GM23248 (cell line): ENCODE results near the gene LAP3. TPM values are rescaled to one million over a fixed set of nuclear protein-coding genes. Genes with fewer than 3 reads are reported as not detected.
"Not testable (repeated sequence)": the region's sequence is repeated elsewhere in the genome, so short reads cannot be mapped to it uniquely, and the experiment has no call there.

Experiments used
- DNase-seq: peaks from one replicate; pipeline ENCODE4 v3.0.0-alpha.2; 2015
- H2AFZ ChIP-seq: fragments of 200-600 bp; sonication (generic); 2 replicates; pipeline ENCODE4 v1.6.1; 2016; ENCODE audit warnings: antibody characterized with exemption
- H3F3A ChIP-seq: fragments of 200-600 bp; sonication (generic); 2 replicates; pipeline ENCODE4 v1.6.1; 2016; ENCODE audit warnings: mild to moderate bottlenecking, antibody characterized with exemption, mixed run types; ENCODE audit not compliant: insufficient read depth
- H3K27ac ChIP-seq: fragments of 200-600 bp; sonication (generic); 2 replicates; pipeline ENCODE4 v1.5.1; 2016; ENCODE audit warnings: mild to moderate bottlenecking
- H3K27me3 ChIP-seq: fragments of 200-600 bp; sonication (generic); replicated peaks from 2 replicates; pipeline ENCODE4 v1.6.1; 2016; ENCODE audit warnings: mild to moderate bottlenecking; ENCODE audit not compliant: insufficient read depth
- H3K36me3 ChIP-seq: fragments of 200-600 bp; sonication (generic); 2 replicates; pipeline ENCODE4 v1.6.1; 2016; ENCODE audit warnings: low read depth, mild to moderate bottlenecking
- H3K4me1 ChIP-seq: fragments of 200-600 bp; sonication (generic); 2 replicates; pipeline ENCODE4 v1.6.1; 2016; ENCODE audit warnings: mild to moderate bottlenecking; ENCODE audit not compliant: insufficient read depth
- H3K4me2 ChIP-seq: fragments of 200-600 bp; sonication (generic); one replicate; pipeline ENCODE4 v1.6.1; 2016; ENCODE audit warnings: mild to moderate bottlenecking; ENCODE audit not compliant: unreplicated experiment
- H3K4me3 ChIP-seq: fragments of 200-600 bp; sonication (generic); 2 replicates; pipeline ENCODE4 v1.5.1; 2016; ENCODE audit warnings: mild to moderate bottlenecking
- H3K79me2 ChIP-seq: fragments of 200-600 bp; sonication (generic); 2 replicates; pipeline ENCODE4 v1.6.1; 2016; ENCODE audit warnings: mild to moderate bottlenecking; ENCODE audit not compliant: insufficient read depth
- H3K9ac ChIP-seq: fragments of 200-600 bp; sonication (generic); 2 replicates; pipeline ENCODE4 v1.6.1; 2016; ENCODE audit warnings: mild to moderate bottlenecking
- H3K9me2 ChIP-seq: fragments of 200-600 bp; sonication (generic); 2 replicates; pipeline ENCODE4 v1.6.1; 2016; ENCODE audit warnings: mixed run types, mild to moderate bottlenecking, moderate library complexity; ENCODE audit not compliant: insufficient read depth
- H3K9me3 ChIP-seq: fragments of 200-600 bp; sonication (generic); one replicate; pipeline ENCODE4 v1.6.1; 2017; ENCODE audit warnings: low read depth
- H4K20me1 ChIP-seq: fragments of 200-600 bp; sonication (generic); 2 replicates; pipeline ENCODE4 v1.6.0; 2016; ENCODE audit not compliant: insufficient read depth
- EZH2 ChIP-seq: fragments of 200-600 bp; sonication (generic); IDR thresholded peaks from 2 replicates; pipeline ENCODE4 v1.6.1; 2018; ENCODE audit warnings: antibody characterized with exemption, mild to moderate bottlenecking; ENCODE audit not compliant: insufficient read depth, poor library complexity, severe bottlenecking
- EZH2phosphoT487 ChIP-seq: fragments of 200-600 bp; sonication (generic); IDR thresholded peaks from 2 replicates; pipeline ENCODE4 v1.6.1; 2018; ENCODE audit warnings: antibody characterized with exemption, moderate library complexity, mild to moderate bottlenecking, low read depth; ENCODE audit not compliant: insufficient read depth
- WGBS, 2 experiments: methylation state at CpG; one replicate each; pipeline ENCODE4 v1.1.6; 2015 to 2017; ENCODE audit warnings: low lambda C conversion rate in 2 of 2, low coverage in 1 of 2; ENCODE audit errors: missing lambda C conversion rate in 2 of 2; 5-methylcytosine and 5-hydroxymethylcytosine counted together
- in situ Hi-C: fragments of 300-500 bp; cut with MboI; formaldehyde crosslinking; loops from 2 replicates; pipeline ENCODE4 v1.15.0; 2020
- polyA plus RNA-seq: library from polyadenylated mRNA; unstranded; fragments of >200 nt; fragmentation: Nextera tagmentation; extraction: Ambion mirVana; gene quantifications from 2 replicates; pipeline ENCODE4 v1.2.1, GENCODE V29; 2016
- total RNA-seq: library from RNA; depleted of rRNA; stranded (reverse); fragments of >200 nt; shearing (Covaris generic); gene quantifications from 2 replicates; pipeline ENCODE4 v1.2.3, GENCODE V29; 2014

LAP3 gene
- total and polyA plus RNA-seq, 2 experiments from 2014 or later, result 60.7 to 75.4 TPM

GRCh38 chr4:17535242-17535641 lies 41.8 kb upstream of the LAP3 start:
- H3K9me2 ChIP-seq, result no peaks in the 10 kb centered on the region
- no peak overlapping the region for H3K4me2 ChIP-seq
- H3K79me2 ChIP-seq, result no peaks in the 10 kb centered on the region
- no peaks in the 10 kb centered on the region; the same call in 1 of the 2 replicates for H3K27me3 ChIP-seq
- H3K36me3 ChIP-seq, result no peaks in the 10 kb centered on the region
- H3K9ac ChIP-seq, result no peak overlapping the region
- DNase-seq, result no peak
- TF ChIP-seq EZH2 (no peak), EZH2phosphoT487 (no peak)
- WGBS, 2 experiments, result 59 to 64% methylated on average over 4 of the region's 4 CpGs
- H3F3A ChIP-seq, result no peaks in the 10 kb centered on the region
- no peak overlapping the region for H3K4me3 ChIP-seq
- in situ Hi-C loops, result no loop called here
- H3K4me1 ChIP-seq, result no peaks in the 10 kb centered on the region
- 0 out of 2 replicates have a peak overlapping the region, but pooled peaks have one; percentile 14 for H2AFZ ChIP-seq
- H3K9me3 ChIP-seq, result no peaks in the 10 kb centered on the region
- H3K27ac ChIP-seq, result no peak overlapping the region
- H4K20me1 ChIP-seq, result no peaks in the 10 kb centered on the region

DNA sequence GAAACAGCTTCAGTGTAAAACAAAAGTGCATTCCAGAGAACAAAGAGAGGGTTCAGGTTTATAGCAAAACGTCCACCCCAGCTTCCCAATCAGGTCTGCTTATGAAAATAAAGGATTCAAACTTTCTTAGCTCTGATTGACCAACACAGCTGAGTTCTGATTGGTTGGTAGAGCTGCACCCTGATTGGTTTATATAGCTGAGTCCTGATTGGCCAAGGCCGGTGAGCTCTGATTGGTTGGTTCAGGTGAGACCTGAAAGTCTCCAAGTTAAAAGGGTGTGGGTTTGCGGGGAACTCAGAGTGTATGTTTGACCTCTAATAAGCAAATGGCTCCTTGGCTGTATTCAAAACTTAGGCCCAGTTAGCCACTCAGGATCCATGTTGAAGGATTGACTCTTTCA lies 41.1 kb upstream of the LAP3 start:
- no peak for TF ChIP-seq EZH2phosphoT487
- TF ChIP-seq EZH2, result no peak

DNA sequence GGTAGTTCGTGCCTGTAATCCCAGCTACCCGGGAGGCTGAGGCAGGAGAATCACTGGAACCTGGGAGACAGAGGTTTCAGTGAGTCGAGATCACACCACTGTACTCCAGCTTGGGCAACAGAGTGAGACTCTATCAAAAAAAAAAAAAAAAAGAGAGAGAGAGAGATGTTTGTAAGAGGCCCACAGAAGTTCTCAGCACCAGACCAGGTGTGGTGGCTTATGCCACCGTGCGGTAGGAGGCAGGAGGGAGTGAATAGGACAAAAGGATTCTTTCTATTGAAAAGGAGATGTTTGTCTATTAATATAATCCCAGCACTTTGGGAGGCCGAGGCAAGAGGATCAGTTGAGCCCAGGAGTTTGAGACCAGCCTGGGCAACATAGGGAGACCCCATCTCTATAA lies 39.9 kb upstream of the LAP3 start:
- H3K27ac ChIP-seq, H3F3A ChIP-seq, H4K20me1 ChIP-seq, H3K36me3 ChIP-seq, H3K4me3 ChIP-seq, in situ Hi-C loops, H2AFZ ChIP-seq, H3K9me2 ChIP-seq, H3K9ac ChIP-seq, DNase-seq, H3K79me2 ChIP-seq, H3K9me3 ChIP-seq, H3K4me2 ChIP-seq, H3K27me3 ChIP-seq, H3K4me1 ChIP-seq: not testable (repeated sequence)
- WGBS, 2 experiments, result 66 to 70% methylated on average over 6 of the region's 6 CpGs

More for the DNA sequence above, 41.1 kb upstream of the LAP3 start:
- Histone ChIP-seq H3K79me2 (no peaks in the 10 kb centered on the region), H3K4me2 (no peak overlapping the region), H3K9me3 (no peaks in the 10 kb centered on the region), H3K4me1 (no peaks in the 10 kb centered on the region), H4K20me1 (no peaks in the 10 kb centered on the region), H2AFZ (no peak overlapping the region), H3K9ac (no peak overlapping the region), H3K9me2 (no peaks in the 10 kb centered on the region), H3F3A (no peaks in the 10 kb centered on the region), H3K36me3 (no peaks in the 10 kb centered on the region), H3K27ac (no peak overlapping the region), H3K27me3 (no peaks in the 10 kb centered on the region; the same call in 1 of the 2 replicates), H3K4me3 (no peak overlapping the region)
- in situ Hi-C loops, result no loop called here
- no peak for DNase-seq
- WGBS, 2 experiments, result 76 to 78% methylated on average over 3 of the region's 3 CpGs

DNA sequence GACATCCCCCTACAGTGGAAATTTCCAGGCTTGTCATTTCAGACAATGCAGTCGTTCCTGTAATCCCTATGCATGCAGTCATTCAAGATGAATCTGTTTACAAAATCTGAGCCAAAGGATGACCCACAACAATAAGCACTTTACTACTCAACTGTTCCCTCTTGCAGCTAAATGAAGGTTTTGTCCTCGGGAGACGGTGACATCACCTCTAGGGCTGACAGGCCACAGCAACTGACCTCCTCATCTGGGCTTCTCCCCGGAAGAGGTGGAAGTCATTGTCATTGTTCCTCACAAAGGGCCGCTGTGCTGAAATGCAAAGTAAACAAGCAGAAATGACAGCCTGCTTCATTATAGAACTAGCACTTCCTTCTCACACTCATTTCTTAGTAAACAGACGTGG lies 32.8 kb upstream of the LAP3 start:
- peak overlapping the region; percentile 11; the same call in 1 of the 2 replicates for H2AFZ ChIP-seq
- H3K27ac ChIP-seq, result no peak overlapping the region
- WGBS, 2 experiments, result 36 to 39% methylated on average over 6 of the region's 6 CpGs
- no peaks in the 10 kb centered on the region for H3K4me1 ChIP-seq
- H3K27me3 ChIP-seq, result no peaks in the 10 kb centered on the region; the same call in 1 of the 2 replicates
- in situ Hi-C loops, result no loop called here
- no peaks in the 10 kb centered on the region for H3K9me3 ChIP-seq
- no peak overlapping the region for H3K9ac ChIP-seq
- DNase-seq, result peak; percentile 54
- no peak overlapping the region for H3K4me3 ChIP-seq
- H4K20me1 ChIP-seq, result no peaks in the 10 kb centered on the region
- H3K36me3 ChIP-seq, result no peaks in the 10 kb centered on the region
- no peaks in the 10 kb centered on the region for H3K79me2 ChIP-seq
- H3F3A ChIP-seq, result no peaks in the 10 kb centered on the region
- no peaks in the 10 kb centered on the region for H3K9me2 ChIP-seq
- no peak overlapping the region for H3K4me2 ChIP-seq
- TF ChIP-seq EZH2 (no peak), EZH2phosphoT487 (no peak)

GRCh38 chr4:17544831-17545234 lies 32.2 kb upstream of the LAP3 start:
- Histone ChIP-seq H3K27ac (no peak overlapping the region), H3K36me3 (no peaks in the 10 kb centered on the region), H3K4me1 (no peaks in the 10 kb centered on the region), H3K9ac (no peak overlapping the region), H4K20me1 (no peaks in the 10 kb centered on the region), H3K4me2 (no peak overlapping the region), H3K79me2 (no peaks in the 10 kb centered on the region), H2AFZ (no peak overlapping the region), H3K9me2 (no peaks in the 10 kb centered on the region), H3K27me3 (no peaks in the 10 kb centered on the region; the same call in 1 of the 2 replicates), H3F3A (no peaks in the 10 kb centered on the region), H3K4me3 (no peak overlapping the region), H3K9me3 (no peaks in the 10 kb centered on the region)
- no peak for DNase-seq
- no peak for TF ChIP-seq EZH2
- in situ Hi-C loops, result no loop called here
- WGBS, 2 experiments, result 43 to 48% methylated on average over 3 of the region's 3 CpGs
